ENCODE results near the gene ZNF575.

DNA sequence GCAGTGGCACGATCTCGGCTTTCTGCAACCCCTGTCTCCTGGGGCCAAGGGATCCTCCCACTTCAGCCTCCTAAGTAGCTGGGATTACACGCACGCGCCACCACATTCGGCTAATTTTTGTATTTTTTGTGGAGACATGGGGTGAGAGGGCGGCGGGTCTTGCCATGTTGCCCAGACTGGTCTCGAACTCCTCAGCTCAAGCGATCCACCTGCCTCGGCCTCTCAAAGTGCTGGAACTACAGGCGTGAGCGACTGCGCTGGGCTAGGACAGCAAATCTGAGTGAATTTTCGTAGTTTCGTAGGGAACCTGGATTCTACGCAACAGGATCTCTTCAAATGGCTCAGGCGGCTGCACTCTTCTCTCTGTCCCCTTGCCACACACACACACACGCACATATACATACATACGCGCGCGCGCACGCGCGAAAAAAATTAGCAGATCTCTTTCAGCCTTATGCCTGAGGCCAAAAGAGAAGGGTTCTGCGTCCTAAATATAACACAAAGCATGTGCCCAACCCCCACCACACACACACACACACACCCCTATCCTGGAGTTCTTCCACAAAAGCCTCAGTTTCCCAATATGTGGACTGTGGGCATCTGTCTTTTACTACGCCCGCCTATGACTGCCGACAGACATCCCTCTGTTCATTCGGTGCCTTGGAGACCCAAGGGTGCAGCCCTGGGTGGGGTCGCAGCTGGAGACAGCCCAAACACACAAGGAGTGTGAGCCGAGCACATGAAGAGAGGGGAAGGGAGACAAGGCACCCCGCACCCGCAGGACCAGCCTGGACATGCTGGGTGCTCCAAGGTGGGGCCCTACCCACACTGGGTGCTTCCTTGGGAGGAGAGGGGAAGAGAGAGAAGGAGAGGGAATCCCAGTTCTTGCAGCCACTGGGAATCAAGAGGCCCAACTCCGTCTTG, 43.2 kb downstream of the ZNF575 start:
- TF ChIP-seq ZNF184 (tag by site-specific recombination; IDR thresholded peaks at IDR 0.05), result no peak
- TF ChIP-seq ZNF600 (tag by site-specific recombination; IDR thresholded peaks at IDR 0.05), result no peak
- TF ChIP-seq, protein P1, sequence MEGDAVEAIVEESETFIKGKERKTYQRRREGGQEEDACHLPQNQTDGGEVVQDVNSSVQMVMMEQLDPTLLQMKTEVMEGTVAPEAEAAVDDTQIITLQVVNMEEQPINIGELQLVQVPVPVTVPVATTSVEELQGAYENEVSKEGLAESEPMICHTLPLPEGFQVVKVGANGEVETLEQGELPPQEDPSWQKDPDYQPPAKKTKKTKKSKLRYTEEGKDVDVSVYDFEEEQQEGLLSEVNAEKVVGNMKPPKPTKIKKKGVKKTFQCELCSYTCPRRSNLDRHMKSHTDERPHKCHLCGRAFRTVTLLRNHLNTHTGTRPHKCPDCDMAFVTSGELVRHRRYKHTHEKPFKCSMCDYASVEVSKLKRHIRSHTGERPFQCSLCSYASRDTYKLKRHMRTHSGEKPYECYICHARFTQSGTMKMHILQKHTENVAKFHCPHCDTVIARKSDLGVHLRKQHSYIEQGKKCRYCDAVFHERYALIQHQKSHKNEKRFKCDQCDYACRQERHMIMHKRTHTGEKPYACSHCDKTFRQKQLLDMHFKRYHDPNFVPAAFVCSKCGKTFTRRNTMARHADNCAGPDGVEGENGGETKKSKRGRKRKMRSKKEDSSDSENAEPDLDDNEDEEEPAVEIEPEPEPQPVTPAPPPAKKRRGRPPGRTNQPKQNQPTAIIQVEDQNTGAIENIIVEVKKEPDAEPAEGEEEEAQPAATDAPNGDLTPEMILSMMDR (tag by site-specific recombination; IDR thresholded peaks at IDR 0.05), result no peak; the same call in 1 of the 2 replicates
- no peak for TF ChIP-seq ZNF133 (tag by site-specific recombination; IDR thresholded peaks at IDR 0.05)
- TF ChIP-seq ZNF274 (IDR thresholded peaks at IDR 0.05; ENCODE audit: low read length), result no peak
- TF ChIP-seq ZNF274 (tag by site-specific recombination; IDR thresholded peaks at IDR 0.05; ENCODE audit: borderline replicate concordance), result no peak
- no peak for TF ChIP-seq ZBTB1 (tag by site-specific recombination; IDR thresholded peaks at IDR 0.05)

All from HEK293 (cell line).